GM18909 (cell line): ENCODE data around the gene ELK1.
A peak's percentile ranks its signal among the peaks of the same experiment; 100 is the strongest.
"Not testable (repeated sequence)": the region's sequence is repeated elsewhere in the genome, so short reads cannot be mapped to it uniquely, and the experiment has no call there.

ENCODE experiments used
- ATAC-seq: cut with Tn5 transposase; IDR thresholded peaks from one replicate; pipeline ENCODE4 v1.9.1; 2021; ENCODE audit warnings: mild to moderate bottlenecking; ENCODE audit not compliant: unreplicated experiment, poor library complexity

The ELK1 gene

GRCh38 chrX:47650164-47651042 is at the start of gene ELK1:
Gene ELK1 (minus strand): TSS chrX:47650563. CDS start chrX:47641441, 9,122 bp downstream.
- ATAC-seq = peak; percentile 91

DNA sequence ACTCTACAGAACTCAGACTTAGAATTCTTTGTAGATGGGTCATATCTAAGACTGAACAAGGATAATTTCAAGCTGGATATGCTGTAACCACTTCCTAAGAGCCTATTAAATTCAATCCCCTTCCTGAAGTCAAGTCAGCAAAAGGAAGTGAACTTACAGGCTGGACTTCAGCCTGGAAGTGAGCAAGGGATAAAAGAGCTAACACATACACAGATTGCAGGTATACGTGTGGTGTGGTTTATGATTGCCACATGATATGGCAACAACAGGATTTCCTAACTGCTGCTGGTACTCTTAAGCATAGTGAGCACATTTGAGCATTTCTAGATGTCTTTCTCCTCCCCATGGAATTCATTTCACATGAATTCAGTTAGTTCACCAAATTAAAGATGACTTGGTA is 46.8 kb upstream of the ELK1 start:
- ATAC-seq = no peak

- no peak for ATAC-seq
Observed at GRCh38 chrX:47690175-47690574, 39.8 kb upstream of the ELK1 start.

- no peak for ATAC-seq
Observed at GRCh38 chrX:47687263-47687662, 36.9 kb upstream of the ELK1 start.

GRCh38 chrX:47683829-47684205 is 33.5 kb upstream of the ELK1 start:
- ATAC-seq = no peak

GRCh38 chrX:47683184-47683828 is 32.9 kb upstream of the ELK1 start:
- ATAC-seq = no peak

GRCh38 chrX:47675959-47676859 is 25.8 kb upstream of the ELK1 start:
- ATAC-seq = not testable (repeated sequence)

DNA sequence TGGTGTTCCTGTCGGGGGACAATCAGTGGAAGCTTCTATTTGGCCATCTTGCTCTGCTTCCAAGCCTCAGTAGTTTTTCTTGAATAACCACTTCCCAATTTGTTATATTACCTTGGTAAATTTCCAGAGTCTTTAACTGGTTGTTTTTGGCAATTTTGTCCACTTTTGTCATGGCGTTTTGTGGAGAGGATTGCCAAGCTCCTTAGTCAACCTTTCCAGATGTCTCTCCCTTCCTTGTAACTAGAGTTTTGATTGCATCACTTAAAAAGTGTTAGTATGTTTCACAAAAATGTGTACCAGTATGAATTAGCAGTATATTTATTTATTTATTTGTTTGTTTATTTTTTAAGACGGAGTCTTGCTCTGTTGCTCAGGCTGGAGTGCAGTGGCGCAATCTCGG is 24.4 kb upstream of the ELK1 start:
- ATAC-seq = no peak

- ATAC-seq = not testable (repeated sequence)
Observed at GRCh38 chrX:47665797-47666196, 15.4 kb upstream of the ELK1 start.

DNA sequence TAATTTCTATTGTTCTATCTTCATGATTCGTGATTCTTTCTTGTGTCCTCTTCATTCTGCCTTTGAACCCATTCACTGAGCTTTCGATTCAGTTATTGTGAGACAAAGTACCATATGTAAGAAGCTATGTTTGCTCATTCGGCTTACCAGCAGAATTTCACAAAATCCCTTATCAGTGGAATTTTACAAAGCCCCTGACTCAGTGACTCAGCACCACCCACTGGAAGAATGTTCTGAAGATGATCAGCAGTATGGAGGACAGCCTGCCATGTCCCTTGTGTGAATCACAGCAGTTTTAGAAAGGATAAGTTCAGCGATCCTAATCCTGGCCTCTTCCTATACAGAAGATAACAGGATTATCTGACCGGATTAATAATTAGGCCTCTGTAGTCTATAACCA is 14.4 kb upstream of the ELK1 start:
- ATAC-seq = no peak

DNA sequence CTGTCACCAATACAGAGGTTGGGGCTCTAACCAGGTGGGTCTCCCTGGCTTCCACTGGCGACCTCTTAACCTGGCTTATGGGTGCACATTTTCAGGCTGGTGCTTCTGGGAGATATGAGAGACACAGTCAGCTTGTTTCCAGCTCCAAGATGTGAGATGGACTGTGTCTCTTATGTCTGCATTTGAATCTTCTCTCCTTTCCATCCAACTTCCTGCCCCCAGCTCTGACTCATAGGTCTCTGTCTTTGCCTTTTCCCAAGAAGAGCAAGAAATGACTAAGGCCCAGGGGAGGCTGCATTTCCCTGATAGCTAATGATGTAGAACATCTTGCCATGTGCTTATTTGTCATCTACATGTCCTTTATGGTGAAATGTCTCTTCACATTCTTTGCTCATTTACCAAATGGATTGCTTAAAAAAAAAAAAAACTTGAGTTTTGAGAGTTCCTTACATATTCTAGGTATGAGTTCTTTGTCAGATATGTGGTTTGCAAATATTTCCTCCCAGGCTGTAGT is 11.8 kb upstream of the ELK1 start:
- no peak for ATAC-seq

- ATAC-seq = no peak
Observed at GRCh38 chrX:47661539-47661938, 11.2 kb upstream of the ELK1 start.

GRCh38 chrX:47659421-47659726 is 9.0 kb upstream of the ELK1 start:
- no peak for ATAC-seq

- ATAC-seq = peak; percentile 82
Observed at GRCh38 chrX:47658684-47659420, 8.5 kb upstream of the ELK1 start, which contains the start of gene UXT. Gene UXT (minus strand): TSS chrX:47659180. CDS start chrX:47658927, 253 bp downstream.

GRCh38 chrX:47658301-47658683 is 7.9 kb upstream of the ELK1 start:
- ATAC-seq = no peak

DNA sequence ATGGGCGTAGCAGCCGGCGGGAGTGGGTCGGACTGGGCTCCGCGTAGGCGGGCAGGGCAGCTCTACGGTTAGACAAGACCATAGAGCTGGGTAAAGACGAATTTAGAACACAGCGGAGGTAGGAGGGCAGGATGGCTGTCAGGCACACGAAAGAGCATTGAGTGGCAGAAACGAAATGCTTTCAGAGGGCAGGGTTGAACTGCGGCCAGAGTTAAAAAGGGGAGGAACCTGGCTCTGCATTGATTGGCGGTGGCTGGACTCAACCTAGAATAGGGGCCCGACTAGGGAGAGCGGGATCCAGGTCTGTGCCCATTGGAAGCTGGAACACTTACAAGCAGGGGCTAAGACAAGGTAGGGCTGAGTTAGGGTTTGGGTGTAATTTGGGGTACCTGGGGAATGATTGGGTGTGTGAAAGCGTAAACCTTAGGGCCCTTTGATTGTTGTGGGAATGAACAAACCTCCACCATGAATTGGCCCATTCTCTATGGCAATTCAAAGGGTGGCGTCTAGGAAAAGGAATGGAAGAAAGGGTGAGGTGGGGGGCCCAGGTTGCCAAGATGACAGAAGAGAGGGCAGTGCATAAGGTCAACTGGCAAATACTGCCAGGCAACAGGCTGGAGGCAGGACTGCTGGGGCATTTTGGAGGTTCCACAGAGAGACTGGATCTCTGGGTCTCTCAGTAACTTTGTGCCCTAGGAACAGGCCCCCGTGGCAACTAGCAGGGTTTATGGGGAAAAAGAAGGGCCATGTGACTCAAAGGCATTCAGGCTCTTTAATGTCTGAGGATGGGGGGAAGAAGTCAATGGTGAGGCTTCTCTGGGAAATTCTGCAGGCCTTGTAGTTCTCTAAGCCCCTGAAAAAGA is 911 bp upstream of the ELK1 start:
- ATAC-seq = no peak

GRCh38 chrX:47649781-47650163 is 591 bp downstream of the ELK1 start:
- no peak for ATAC-seq

DNA sequence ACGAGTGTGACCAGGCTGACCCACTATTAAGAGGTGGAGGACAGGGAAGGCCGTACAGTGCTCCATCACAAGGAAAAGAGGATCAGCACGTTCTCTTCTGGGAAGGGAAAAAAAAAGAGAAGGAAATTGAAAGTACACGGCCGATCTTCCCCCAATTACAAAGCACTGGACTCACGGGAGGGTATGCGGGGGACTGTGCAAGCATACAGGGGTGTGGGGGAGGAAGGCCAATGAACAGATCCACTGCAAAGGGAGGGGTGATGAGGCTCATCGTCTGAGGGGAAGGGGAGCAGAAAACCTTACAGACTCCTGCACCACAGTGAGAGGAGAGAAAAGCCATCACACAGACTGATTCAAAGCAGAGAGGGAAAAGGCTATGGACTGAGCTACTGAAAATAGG is 1.1 kb downstream of the ELK1 start:
- ATAC-seq = no peak

DNA sequence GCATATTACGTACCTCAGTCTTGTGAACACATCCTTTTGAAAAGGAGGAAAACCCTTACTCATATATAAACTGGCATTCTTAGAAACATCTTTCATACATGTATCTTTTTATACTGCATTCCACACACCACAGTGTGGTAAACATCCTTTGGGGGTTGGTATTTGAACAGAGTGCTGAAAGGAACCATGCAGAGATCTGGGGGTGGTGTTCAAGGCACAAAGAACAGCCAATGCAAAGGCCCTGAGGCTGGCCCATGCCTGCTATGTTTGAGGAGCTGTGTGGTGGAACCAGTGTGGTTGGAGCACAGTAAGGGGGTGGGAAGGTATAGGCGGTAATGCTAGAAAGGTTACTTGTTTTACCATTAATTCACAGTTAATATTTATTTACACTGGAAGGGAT is 2.0 kb downstream of the ELK1 start:
- ATAC-seq = no peak
